NCI-H2171 treated with DMSO at 0.1 percent for 48 hours (cell line): Measurements from ENCODE around the gene NLRP1.

ENCODE experiments used
- DNase-seq: peaks from one replicate; lab custom pipeline; 2025; lab: John Stamatoyannopoulos, UW

The NLRP1 gene

DNA sequence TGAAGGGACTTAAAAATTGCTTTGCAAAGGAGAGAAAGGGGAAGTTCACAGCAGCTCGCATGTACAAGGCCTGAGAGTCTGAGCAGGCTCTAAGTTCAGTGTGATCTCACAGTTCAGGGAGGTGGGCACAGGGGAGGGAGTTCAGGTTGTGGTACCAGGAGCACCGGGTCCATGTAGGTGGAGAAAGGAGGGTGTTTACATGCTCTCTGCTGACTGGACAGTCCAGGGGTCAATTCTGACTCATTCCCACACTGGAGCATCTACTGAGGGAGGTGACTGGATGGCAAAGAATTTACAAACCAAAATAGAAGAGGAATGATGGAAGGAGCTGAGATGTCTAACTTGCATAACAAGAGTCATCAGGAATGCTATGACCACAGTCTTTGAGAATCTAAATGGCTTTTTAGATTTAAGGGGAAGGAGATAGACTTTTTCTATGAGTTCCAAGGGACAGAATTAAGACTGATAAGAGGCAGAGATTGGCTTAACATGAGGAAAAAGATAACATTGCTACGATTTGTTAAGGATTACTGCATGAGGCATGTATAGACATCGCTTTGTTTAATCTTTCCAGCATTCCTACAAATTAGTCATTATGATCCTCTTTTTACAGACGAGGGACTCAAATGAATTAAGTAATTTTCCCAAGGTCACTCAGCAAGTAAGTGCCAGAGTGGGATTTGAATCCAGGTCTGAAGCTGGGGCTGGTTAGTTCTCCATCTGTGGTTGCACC lies 68.1 kb downstream of the NLRP1 start:
- DNase-seq = no peak

DNA sequence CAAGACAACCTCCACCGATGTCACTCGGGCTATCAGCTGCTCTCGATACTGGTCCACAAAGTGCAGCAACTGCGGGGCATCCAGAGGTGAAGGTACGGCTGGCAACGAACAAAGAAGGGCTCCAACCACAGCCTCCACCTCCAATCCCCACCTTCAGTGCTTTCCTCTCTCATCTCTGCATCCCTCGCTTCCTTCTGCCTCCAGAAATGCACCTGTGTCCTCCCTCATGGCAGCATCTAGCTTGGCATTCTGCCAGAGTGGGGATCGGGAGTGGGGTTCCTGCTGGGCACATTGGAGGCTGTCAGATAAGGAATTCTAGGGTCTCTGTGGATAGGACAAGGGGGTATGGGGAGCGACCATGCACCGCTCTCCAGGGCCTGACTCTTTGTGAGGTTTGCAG lies 69.3 kb downstream of the NLRP1 start:
- no peak for DNase-seq

DNA sequence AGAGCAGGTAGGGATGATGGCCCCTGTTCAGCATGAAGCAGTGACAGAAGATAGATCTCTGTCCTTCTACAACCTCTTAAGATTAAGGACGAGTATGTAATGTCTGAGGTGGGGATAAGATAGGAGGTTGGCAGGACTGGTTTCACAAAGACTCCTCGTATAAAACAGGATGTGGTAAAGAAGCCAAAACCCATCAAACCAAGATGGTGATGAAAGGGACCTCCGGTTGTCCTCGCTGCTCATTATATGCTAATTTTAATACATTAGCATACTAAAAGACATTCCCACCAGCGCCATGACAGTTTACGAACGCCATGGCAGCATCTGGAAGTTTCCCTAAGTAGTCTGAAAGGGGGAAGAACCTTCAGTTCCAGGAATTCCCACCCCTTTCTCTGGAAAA lies 70.7 kb downstream of the NLRP1 start:
- no peak for DNase-seq

DNA sequence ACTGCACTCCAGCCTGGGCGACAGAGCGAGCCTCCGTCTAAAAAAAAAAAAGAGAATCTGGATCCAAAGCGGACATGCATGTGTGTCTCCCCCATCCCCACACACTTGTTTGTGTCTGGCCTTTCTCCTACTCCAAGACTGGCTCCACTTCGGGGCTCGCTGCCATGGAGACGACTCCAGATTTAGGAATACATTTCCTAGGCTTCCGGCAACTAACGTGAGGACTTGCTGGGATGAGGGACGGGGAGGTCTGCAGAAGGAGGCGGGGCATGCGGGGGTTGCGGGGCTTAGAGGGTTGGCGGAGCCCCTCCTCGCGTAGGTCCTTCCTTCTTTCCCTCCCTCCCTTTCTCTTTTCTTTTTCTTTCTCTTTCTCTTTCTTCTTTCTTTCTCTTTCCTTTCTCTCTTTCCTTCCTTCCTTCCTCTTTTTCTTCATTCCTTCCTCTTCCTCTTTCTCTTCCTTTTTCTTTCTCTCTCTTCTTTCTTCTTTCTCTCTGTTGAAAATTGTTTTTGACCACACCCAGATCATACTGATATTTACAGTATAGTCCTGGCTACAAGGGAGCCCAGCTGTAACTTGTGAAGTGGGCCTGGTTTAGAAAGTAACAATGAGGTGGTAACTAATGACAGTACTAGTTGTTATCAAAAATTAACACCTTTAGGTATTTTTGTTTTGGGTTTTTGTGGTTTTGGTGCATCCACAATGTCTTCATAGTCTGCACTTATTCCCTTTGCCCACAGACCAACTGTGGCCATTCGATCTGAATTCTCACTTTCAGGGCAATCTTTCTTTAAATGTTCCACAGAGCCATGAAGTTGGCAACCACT lies 72.7 kb downstream of the NLRP1 start:
- no peak for DNase-seq

DNA sequence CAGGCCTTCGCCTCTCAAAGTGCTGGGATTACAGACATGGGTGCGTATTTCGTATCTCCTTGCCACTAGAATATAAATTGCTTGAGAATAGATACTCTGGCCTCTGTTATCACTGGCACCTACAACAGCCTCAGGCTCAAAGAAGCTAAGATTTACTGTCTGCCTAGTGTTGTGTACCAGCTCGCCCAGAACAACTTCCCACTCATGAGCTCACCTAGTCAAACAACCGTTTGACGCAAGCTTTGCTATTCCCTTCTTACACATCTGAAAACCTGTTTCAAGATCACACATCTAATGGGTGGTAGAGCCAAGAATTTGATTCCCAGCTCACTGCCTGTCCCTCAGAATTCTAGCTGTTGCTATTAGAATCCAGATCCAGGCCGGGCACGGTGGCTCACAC lies 73.5 kb downstream of the NLRP1 start:
- no peak for DNase-seq

DNA sequence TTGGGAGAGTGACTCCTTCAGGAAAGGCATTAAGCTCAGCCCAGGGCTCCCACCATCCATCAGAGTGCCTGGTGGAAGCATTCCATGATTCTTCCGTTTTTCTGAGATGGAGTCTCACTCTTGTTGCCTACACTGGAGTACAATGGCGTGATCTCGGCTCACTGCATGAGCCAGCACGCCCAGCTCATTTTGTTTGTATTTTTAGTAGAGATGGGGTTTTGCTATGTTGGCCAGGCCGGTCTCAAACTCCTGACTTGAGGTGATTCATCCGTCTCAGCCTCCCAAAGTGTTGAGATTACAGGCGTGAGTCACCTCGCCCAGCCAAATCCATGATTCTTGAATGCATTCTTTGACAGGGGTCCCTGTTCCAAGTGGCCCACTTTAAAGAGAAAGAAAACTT lies 74.8 kb downstream of the NLRP1 start:
- no peak for DNase-seq

DNA sequence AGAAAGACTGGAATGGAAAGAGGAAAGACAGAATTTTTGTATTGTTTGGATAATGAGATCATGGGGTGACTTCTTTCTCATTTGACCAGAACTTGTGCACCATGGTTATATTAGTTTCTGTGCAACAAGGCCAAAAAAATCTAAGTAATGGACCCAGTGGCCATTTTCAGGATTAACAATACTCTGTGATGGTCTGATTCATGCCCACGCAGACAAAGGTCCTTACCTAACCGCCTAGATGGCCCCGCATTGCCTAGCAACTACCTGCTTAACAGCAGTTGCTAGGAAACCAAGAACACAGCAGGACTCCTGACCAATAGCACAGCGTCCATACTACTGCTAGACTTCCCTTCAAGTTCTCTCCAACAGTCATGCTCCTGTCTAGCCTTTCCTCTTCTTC lies 75.5 kb downstream of the NLRP1 start:
- no peak for DNase-seq

DNA sequence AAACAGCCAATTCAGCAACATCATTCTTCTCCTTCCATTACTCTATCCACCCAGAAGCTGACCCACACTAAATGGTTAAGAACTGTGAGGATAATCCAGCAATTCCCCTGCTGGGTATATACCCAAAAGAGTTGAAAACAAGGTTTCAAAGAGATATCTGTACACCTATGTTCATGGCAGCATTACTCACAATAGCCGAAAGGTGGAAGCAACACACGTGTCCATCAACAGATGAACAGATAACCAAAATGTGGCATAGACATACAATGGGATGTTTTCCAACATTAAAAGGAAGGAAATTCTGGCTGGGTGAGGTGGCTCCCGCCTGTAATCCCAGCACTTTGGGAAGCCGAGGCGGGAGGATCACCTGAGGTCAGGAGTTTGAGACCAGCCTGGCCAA lies 78.0 kb downstream of the NLRP1 start:
- DNase-seq = no peak

DNA sequence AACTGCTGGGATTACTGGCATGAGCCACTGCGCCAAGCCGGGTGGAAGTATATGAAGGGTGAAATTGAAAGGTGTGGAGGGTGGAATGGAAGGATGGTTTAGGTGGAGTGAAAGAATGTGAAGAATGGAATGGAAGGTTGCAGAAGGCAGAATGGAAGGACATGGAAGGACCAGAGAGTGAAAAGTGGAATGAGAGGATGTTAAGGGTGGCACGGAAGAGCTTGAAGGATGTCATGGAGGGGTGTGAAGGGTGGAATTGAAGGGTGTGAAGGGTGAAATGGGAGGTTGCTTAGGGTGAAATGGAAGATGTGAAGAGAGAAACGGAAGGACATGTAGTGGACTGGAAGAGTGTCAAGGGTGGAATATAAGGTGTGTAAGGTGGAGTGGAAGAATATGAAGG lies 81.8 kb downstream of the NLRP1 start:
- DNase-seq = no peak

DNA sequence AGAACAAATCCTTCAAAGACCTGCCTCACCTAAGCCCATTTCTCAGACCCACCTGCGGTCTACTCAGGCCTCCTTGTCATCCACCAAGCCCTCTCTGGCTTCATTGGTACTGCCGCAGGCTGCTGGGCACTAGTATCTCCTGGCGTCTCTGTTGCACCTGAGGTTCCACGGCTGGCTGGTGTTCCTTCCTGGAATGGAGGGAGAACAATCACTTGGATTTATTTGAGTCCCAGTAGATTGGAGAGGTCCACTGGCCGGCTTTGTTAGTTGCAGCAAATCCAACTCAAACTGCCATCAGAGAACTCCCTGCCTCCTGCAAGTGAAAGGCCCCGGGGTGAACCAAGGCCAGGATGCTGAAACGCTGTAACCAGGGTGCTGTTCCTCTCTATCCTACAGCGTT lies 82.6 kb downstream of the NLRP1 start:
- no peak for DNase-seq

DNA sequence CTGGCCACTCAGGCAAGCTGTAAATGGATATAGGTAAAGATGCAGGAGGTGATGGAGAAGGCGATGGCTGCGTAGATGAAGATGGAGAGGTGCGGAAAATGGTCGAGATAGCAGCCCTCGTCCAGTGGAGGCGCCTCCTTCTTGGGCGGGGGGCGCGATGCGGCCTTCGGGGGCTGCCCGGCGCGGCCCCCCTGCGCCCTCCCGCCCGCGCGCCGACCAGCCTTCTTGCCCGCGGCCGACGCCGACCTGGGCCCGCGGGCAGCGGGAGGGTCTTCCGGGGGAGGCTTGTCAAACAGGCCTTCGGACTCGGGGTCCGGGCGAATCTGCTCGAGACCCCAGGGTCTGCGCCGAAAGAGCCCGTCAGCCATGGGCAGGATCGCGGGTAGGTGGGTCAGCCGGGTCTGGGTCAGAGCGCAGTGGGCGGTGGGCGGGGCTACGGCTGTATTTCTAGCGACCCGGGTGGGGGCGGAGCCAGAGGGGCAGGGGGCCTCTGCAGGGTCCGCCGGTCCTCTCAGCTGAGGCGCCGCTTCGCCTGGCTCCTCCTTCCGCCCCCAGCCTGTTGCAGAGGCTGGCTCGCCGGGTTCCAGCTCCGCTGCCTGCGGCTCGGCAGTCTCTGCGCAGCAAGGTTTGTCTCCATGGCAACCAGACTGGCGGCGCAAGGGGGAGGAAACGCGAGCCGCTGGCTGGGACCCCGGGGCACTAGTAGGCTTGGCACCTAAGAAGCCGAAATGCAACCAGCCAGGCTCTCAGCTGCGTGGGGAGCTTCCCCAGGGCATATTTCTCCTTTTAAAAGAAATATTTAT lies 83.5 kb downstream of the NLRP1 start:
- peak; percentile 87 for DNase-seq

DNA sequence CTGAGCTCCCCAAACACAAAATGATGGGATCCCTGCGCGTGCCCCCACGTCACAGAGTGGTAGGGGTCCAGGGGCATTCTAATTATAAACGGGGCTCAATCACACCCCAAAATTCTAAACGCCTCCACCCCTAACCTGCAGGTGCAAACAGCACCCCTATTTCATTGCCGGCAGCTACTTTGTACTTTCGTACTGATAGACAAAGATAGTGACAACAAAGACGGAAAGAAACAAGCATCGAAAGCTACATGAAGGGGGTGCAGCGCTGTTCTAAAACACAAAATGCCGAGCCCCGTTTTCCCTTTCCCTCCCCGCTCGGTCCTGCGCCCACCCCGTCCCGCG lies 84.1 kb downstream of the NLRP1 start:
- DNase-seq = no peak

DNA sequence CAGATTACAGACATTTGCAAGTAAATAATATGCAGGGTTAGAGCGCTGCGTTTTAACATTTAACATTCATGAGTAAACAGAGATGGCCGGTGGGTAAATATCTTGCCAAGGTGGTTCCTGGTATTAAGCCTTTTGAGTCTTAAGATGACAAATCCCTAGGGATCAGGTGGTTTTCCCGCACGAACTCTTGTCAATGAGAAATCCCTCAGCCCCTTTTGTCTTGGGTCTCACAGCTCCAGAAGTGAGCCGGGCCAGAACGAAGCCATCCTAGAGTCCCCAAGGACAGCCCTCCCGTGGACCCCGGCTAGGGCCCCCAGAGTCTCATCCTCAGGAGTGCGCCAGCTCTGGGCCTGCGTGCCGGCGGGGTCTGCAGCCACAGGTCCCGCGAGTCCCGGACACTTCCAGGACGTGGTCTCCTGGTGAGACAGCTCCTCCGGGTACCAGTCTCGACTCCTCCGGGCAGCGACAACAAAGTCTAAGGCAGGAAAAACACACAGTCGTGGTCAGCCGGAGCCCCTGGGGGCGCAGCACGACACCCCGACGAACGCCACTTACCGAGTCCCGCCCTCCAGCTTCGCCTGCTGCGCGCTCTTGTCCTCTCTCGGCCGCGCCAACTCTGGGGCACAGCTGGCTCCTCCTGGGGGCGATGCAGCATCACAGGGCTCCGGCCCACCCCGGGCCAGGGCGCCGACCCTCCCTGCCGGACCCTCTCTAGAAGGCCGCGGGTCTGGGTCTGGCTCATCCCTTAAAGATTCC lies 84.7 kb downstream of the NLRP1 start:
- DNase-seq = peak; percentile 13

DNA sequence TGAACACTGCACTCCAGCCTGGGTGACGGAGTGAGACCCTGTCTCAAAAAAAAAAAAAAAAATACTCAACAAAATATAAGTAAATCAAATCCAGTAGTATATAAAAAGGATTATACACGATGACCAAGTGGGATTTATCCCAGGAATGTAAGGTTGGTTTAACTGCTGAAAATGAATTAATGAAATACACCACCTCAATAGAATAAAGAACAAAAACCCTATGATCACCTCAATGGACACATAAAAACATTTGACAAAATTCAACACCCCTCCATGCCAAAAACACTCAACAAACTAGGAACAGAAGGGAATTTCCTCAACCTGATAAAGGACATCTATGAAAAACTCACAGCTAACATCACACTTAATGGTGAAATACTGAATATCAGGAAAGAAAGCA lies 91.3 kb downstream of the NLRP1 start:
- no peak for DNase-seq

DNA sequence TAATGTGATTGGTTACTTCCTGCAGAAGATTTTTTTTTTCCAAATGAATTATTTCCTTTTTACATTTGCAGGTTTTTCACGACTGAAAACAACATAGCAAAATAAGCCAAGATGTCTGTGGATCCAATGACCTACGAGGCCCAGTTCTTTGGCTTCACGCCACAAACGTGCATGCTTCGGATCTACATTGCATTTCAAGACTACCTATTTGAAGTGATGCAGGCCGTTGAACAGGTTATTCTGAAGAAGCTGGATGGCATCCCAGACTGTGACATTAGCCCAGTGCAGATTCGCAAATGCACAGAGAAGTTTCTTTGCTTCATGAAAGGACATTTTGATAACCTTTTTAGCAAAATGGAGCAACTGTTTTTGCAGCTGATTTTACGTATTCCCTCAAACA lies 95.6 kb downstream of the NLRP1 start:
- no peak for DNase-seq

DNA sequence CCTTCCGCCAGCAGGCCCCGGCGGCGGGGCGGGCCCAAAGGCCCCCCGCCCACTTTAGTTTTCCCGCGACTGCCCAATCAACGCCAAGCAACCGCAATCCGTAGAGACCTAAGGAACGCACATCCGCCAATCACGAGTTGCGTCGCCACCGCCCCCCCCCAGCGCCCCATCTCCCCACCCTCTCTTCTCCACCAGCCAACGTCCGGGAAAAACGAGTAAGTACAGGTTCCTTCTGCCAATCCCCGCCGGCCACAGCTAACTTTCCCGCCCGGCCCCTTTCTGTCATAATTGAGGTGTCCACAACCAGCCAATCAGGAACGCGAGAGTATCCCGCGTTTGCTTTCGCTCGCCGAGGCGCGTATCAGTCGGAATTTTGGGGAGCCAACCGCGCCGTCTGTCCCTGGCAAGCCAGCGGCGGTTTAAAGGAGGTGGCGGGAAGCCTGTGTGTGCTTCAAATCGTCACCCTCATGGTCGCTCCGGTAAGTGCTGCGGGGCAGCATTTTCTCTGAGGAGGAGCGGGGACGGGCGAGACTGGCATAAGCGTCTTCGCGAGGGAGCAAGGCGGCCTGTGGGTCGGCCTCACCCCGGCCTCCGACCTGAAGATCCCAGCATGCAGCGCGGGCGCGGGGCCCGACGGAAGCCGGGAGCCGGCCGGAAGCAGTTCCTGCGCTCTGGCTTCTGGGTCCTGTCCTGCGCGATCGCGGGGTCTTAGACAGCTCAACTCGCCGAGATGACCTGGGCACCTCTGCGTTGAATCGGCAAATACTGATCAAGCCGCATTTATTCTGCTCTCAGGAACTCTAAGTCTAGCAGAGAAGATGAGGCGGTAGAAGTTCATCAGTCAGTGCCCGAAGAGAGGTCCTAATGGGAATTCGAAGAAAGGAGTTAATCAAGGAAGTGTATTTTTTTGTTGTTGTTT lies 97.8 kb downstream of the NLRP1 start, which contains the start of gene MIS12:
MIS12 (plus strand) TSS at position 361 of the 919 bp plus-strand sequence. CDS start 2,297 bp downstream, outside the sequence.
- peak; percentile 99 for DNase-seq

DNA sequence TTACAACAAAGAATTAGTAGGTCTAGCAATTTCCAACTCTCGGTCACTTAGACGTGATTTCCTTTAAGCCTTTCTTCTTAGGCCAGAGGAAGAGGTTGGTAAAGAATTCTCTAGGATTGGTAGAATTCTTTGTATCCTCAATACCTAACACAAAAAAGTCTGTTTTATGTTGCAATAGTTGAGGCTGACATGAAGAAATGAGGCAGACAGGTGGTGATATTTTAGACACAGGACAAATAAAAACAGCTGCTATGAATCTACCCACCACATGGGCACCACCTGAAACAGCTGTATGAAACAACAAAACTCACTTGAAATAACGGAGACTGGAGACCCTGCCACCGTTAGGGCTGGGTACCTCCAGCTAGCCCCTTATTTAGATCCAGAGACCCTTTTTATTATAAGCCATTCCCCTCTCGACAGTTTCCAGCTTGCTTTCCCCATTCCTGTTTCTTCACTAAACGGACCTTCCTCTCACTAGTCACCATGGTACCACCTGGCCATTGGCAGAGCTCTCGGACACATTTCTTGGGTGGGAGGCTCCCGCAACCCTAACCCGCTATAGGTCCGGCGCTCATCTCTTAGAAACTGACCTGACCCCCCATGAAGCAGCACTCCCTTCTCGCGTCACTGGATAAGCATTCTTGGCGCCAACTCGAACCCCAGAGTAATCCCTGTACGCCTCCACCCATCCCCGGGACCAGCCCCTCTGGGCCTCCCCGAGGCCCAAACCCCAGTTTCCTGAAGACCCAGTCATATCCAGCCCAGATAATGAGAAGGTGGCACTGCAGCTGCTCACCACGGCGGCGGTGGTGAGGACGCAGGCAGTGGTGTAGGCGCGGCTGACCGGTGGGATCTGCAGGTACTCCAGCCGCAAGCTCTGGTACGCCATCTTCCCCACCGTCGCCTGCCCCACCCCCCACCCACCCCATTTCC lies 98.8 kb downstream of the NLRP1 start, which contains the start of gene DERL2:
DERL2 (minus strand) TSS at position 909 of the 936 bp plus-strand sequence; CDS start at position 892, 17 bp downstream.
- DNase-seq = peak; percentile 6

DNA sequence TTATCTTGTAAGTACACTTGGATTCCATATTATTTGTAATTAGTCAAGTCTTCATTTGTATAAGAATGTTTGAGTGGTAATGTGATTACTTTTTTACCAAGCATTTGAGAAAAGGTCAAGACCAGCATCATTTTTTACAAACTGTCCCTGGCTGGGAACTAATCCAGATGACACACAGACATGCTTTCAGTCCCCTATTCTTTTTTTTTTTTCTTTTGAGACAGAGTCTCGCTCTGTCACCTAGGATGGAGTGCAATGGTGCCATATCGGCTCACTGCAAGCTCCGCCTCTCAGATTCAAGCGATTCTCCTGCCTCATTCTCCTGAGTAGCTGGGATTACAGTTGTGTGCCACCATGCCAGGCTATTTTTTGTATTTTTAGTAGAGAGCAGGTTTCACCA lies 102.9 kb downstream of the NLRP1 start:
- no peak for DNase-seq

DNA sequence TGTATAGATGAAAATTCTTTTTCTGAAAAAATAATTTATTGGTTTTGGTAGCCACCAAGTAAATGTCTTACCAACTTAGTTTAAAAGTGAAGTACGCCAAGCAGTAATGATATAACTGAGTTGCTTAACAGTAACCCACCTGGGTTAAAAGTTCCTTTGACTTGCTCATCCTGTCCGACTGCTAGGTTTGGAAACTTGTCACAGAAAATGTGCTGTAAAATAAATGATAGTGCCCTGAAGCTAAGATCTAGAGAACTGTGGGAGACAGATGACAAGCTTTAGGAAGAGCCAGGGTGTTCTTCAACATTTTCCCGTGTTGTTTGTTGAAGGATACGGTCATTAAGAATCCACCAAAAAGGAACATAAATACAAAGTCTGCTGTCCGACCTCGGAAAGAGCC lies 103.3 kb downstream of the NLRP1 start:
- no peak for DNase-seq

DNA sequence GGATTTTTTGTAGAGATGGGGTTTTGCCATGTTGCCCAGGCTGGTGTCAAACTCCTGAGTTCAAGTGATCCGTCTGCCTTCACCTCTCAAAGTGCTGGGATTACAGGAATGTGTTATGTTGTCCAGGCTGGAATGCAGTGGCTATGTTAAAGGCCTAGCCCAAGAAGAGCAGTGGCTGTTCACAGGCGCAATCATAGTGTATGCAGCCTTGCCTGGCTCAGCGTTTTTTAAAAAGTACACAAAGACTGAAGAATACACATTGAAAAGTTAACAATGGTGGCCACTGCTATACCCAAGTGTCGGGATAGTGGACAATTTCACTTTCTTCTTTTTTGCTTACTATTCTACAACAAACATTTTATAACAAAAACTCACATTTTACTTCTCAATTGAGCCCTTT lies 105.3 kb downstream of the NLRP1 start:
- DNase-seq = no peak
